ENCODE data around the gene ARHGAP20.

DNA sequence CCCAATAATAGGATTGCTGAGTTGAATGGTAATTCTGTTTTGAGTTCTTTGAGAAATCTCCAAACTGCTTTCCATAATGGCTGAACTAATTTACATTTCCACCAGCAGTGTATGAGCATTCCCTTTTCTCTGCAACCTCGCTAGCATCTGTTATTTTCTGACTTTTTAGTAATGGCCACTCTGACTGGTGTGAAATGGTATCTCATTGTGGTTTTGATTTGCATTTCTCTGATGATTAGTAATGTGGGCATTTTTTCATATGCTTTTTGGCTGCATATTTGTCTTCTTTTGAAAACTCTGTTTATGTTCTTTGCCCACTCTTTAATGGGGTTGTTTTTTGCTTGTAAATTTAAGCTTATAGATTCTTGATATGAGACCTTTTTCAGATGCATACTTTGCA, 185.1 kb downstream of the ARHGAP20 start:
- TF ChIP-seq, protein P1, sequence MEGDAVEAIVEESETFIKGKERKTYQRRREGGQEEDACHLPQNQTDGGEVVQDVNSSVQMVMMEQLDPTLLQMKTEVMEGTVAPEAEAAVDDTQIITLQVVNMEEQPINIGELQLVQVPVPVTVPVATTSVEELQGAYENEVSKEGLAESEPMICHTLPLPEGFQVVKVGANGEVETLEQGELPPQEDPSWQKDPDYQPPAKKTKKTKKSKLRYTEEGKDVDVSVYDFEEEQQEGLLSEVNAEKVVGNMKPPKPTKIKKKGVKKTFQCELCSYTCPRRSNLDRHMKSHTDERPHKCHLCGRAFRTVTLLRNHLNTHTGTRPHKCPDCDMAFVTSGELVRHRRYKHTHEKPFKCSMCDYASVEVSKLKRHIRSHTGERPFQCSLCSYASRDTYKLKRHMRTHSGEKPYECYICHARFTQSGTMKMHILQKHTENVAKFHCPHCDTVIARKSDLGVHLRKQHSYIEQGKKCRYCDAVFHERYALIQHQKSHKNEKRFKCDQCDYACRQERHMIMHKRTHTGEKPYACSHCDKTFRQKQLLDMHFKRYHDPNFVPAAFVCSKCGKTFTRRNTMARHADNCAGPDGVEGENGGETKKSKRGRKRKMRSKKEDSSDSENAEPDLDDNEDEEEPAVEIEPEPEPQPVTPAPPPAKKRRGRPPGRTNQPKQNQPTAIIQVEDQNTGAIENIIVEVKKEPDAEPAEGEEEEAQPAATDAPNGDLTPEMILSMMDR (IDR thresholded peaks at IDR 0.05; ENCODE audit: low read depth, low read length) = no peak
- TF ChIP-seq EZH2phosphoT487 (IDR thresholded peaks at IDR 0.05; ENCODE audit: low read depth) = no peak
